Osteoblast (primary cell): ENCODE results near the gene CYTIP. TPM values are rescaled to one million over a fixed set of nuclear protein-coding genes. Genes with fewer than 3 reads are reported as not detected.

Source experiments
- DNase-seq: peaks from one replicate; pipeline ENCODE4 v3.0.0; 2011; ENCODE audit warnings: low spot score, mixed read lengths; ENCODE audit not compliant: insufficient read length; ENCODE audit errors: missing footprints
- H2AFZ ChIP-seq: 2 replicates; pipeline ENCODE4 v1.6.0; 2011; ENCODE audit warnings: mild to moderate bottlenecking, low read length
- H3K27ac ChIP-seq: 2 replicates; pipeline ENCODE4 v1.5.1; 2011; ENCODE audit warnings: mild to moderate bottlenecking, low read depth, low read length, moderate library complexity
- H3K27me3 ChIP-seq: 2 replicates; pipeline ENCODE4 v1.6.0; 2012; ENCODE audit warnings: mild to moderate bottlenecking, control low read depth, inconsistent platforms, low read length, moderate library complexity; ENCODE audit not compliant: insufficient read depth
- H3K36me3 ChIP-seq: 2 replicates; pipeline ENCODE4 v1.5.1; 2011; ENCODE audit warnings: mild to moderate bottlenecking, low read length, control low read depth, moderate library complexity; ENCODE audit not compliant: insufficient read depth
- H3K4me1 ChIP-seq: 2 replicates; pipeline ENCODE4 v1.5.1; 2011; ENCODE audit warnings: mild to moderate bottlenecking, low read length, control low read depth, moderate library complexity; ENCODE audit not compliant: insufficient read depth
- H3K4me2 ChIP-seq: 2 replicates; pipeline ENCODE4 v1.6.0; 2011; ENCODE audit warnings: mild to moderate bottlenecking, low read length; ENCODE audit not compliant: insufficient read depth
- H3K4me3 ChIP-seq: fragments of 200-600 bp; sonication (generic); 3 replicates; pipeline ENCODE4 v1.5.1; 2012; ENCODE audit warnings: mild to moderate bottlenecking, low read length, inconsistent platforms; ENCODE audit not compliant: insufficient read depth
- H3K79me2 ChIP-seq: 2 replicates; pipeline ENCODE4 v1.6.0; 2012; ENCODE audit warnings: mild to moderate bottlenecking, low read length, control low read depth, inconsistent platforms; ENCODE audit not compliant: insufficient read depth
- H3K9me3 ChIP-seq: 2 replicates; pipeline ENCODE4 v1.5.1; 2011; ENCODE audit warnings: low read depth, low read length, control low read depth
- H4K20me1 ChIP-seq: 2 replicates; pipeline ENCODE4 v1.6.0; 2012; ENCODE audit warnings: mild to moderate bottlenecking, low read length, control low read depth; ENCODE audit not compliant: insufficient read depth
- total RNA-seq: library from RNA; depleted of rRNA; stranded (reverse); fragments of >200 nt; gene quantifications from 2 replicates; pipeline ENCODE4 v1.2.3, GENCODE V29; 2012
- TF ChIP-seq, protein P1 (sequence below): IDR thresholded peaks from 2 replicates; pipeline ENCODE4 v1.5.1; 2011; ENCODE audit warnings: mild to moderate bottlenecking, low read depth, low read length, moderate library complexity; ENCODE audit errors: extremely low read depth

The CYTIP gene
- total RNA-seq, 1 donor, result 1.4 TPM

GRCh38 chr2:157447741-157448140 is 3.9 kb upstream of the CYTIP start:
- H3K36me3 ChIP-seq, result no peaks in the 10 kb centered on the region

GRCh38 chr2:157447031-157447430 is 3.1 kb upstream of the CYTIP start:
- no peaks in the 10 kb centered on the region for H4K20me1 ChIP-seq
- no peaks in the 10 kb centered on the region for H3K9me3 ChIP-seq
- TF ChIP-seq, protein P1, sequence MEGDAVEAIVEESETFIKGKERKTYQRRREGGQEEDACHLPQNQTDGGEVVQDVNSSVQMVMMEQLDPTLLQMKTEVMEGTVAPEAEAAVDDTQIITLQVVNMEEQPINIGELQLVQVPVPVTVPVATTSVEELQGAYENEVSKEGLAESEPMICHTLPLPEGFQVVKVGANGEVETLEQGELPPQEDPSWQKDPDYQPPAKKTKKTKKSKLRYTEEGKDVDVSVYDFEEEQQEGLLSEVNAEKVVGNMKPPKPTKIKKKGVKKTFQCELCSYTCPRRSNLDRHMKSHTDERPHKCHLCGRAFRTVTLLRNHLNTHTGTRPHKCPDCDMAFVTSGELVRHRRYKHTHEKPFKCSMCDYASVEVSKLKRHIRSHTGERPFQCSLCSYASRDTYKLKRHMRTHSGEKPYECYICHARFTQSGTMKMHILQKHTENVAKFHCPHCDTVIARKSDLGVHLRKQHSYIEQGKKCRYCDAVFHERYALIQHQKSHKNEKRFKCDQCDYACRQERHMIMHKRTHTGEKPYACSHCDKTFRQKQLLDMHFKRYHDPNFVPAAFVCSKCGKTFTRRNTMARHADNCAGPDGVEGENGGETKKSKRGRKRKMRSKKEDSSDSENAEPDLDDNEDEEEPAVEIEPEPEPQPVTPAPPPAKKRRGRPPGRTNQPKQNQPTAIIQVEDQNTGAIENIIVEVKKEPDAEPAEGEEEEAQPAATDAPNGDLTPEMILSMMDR, result no peak
- H3K27me3 ChIP-seq, result peaks cover 13% of the 10 kb centered on the region
- H3K79me2 ChIP-seq, result no peaks in the 10 kb centered on the region
- no peak overlapping the region for H3K4me2 ChIP-seq
- H2AFZ ChIP-seq, result no peak overlapping the region
- H3K4me3 ChIP-seq, result no peak overlapping the region
- H3K4me1 ChIP-seq, result no peaks in the 10 kb centered on the region
- DNase-seq, result no peak
- H3K27ac ChIP-seq, result no peak overlapping the region
- H3K36me3 ChIP-seq, result no peaks in the 10 kb centered on the region

More at GRCh38 chr2:157447741-157448140, 3.9 kb upstream of the CYTIP start:
- no peak overlapping the region for H3K4me2 ChIP-seq
- H3K27me3 ChIP-seq, result peaks cover 13% of the 10 kb centered on the region
- H3K27ac ChIP-seq, result no peak overlapping the region
- H3K9me3 ChIP-seq, result no peaks in the 10 kb centered on the region
- no peak overlapping the region for H2AFZ ChIP-seq
- TF ChIP-seq, protein P1, result no peak
- no peaks in the 10 kb centered on the region for H3K79me2 ChIP-seq
- no peak for DNase-seq
- no peaks in the 10 kb centered on the region for H4K20me1 ChIP-seq
- no peaks in the 10 kb centered on the region for H3K4me1 ChIP-seq
- H3K4me3 ChIP-seq, result no peak overlapping the region

GRCh38 chr2:157444641-157445040 is 752 bp upstream of the CYTIP start:
- DNase-seq, result no peak
- no peak overlapping the region for H2AFZ ChIP-seq
- H3K4me2 ChIP-seq, result no peak overlapping the region
- no peak overlapping the region for H3K4me3 ChIP-seq
- no peaks in the 10 kb centered on the region for H4K20me1 ChIP-seq
- TF ChIP-seq, protein P1, result no peak
- H3K27me3 ChIP-seq, result peaks cover 16% of the 10 kb centered on the region
- H3K9me3 ChIP-seq, result no peaks in the 10 kb centered on the region
- no peaks in the 10 kb centered on the region for H3K36me3 ChIP-seq
- no peaks in the 10 kb centered on the region for H3K79me2 ChIP-seq
- H3K27ac ChIP-seq, result no peak overlapping the region
- H3K4me1 ChIP-seq, result peaks cover 3% of the 10 kb centered on the region

- H3K27me3 ChIP-seq, result peaks cover 24% of the 10 kb centered on the region
- no peaks in the 10 kb centered on the region for H3K9me3 ChIP-seq
- no peaks in the 10 kb centered on the region for H4K20me1 ChIP-seq
- H3K36me3 ChIP-seq, result no peaks in the 10 kb centered on the region
- no peak for DNase-seq
- no peak overlapping the region for H2AFZ ChIP-seq
- TF ChIP-seq, protein P1, result no peak
- no peaks in the 10 kb centered on the region for H3K79me2 ChIP-seq
- no peak overlapping the region for H3K4me2 ChIP-seq
- no peak overlapping the region for H3K4me3 ChIP-seq
- H3K4me1 ChIP-seq, result peaks cover 3% of the 10 kb centered on the region
- H3K27ac ChIP-seq, result no peak overlapping the region
These were observed 799 bp downstream of the CYTIP start for GRCh38 chr2:157443090-157443489.
